ENCODE data around the gene MKX. TPM values are rescaled to one million over a fixed set of nuclear protein-coding genes. Genes with fewer than 3 reads are reported as not detected.

MKX gene
- total RNA-seq, 4 donors from 2014 or later, result 0.63 to 1.2 (median 1.0) TPM

- Histone ChIP-seq H3K4me3 (no peak overlapping the region), H3K9me3 (no peaks in the 10 kb centered on the region), H3K27ac (no peak overlapping the region), H3K4me1 (no peaks in the 10 kb centered on the region), H3K36me3 (no peaks in the 10 kb centered on the region), H3K27me3 (no peaks in the 10 kb centered on the region)
- no peak for DNase-seq (ENCODE audit: low spot score in 2 of 2)
- 67 to 71% methylated on average over 5 of the region's 5 CpGs for WGBS, 2 donors
- TF ChIP-seq EP300 (IDR thresholded peaks at IDR 0.05) (no peak), POLR2A (IDR thresholded peaks at IDR 0.05) (no peak), CTCF (IDR thresholded peaks at IDR 0.05) (no peak)
These were observed 81.2 kb downstream of the MKX start for GRCh38 chr10:27664461-27664860.

GRCh38 chr10:27663621-27664020, 82.0 kb downstream of the MKX start:
- Histone ChIP-seq H3K9me3 (no peaks in the 10 kb centered on the region), H3K27me3 (no peaks in the 10 kb centered on the region), H3K4me1 (no peaks in the 10 kb centered on the region), H3K36me3 (no peaks in the 10 kb centered on the region), H3K4me3 (no peak overlapping the region), H3K27ac (no peak overlapping the region)
- TF ChIP-seq EP300 (IDR thresholded peaks at IDR 0.05) (no peak), POLR2A (IDR thresholded peaks at IDR 0.05) (no peak), CTCF (IDR thresholded peaks at IDR 0.05) (no peak)
- DNase-seq (ENCODE audit: low spot score in 2 of 2), result no peak

- WGBS, 2 donors, result 57 to 60% methylated on average over 3 of the region's 3 CpGs
- no peak overlapping the region for H3K4me3 ChIP-seq
- no peaks in the 10 kb centered on the region for H3K4me1 ChIP-seq
- H3K27me3 ChIP-seq, result no peaks in the 10 kb centered on the region
- no peaks in the 10 kb centered on the region for H3K36me3 ChIP-seq
- no peak overlapping the region for H3K27ac ChIP-seq
- TF ChIP-seq CTCF (IDR thresholded peaks at IDR 0.05) (no peak), POLR2A (IDR thresholded peaks at IDR 0.05) (no peak), EP300 (IDR thresholded peaks at IDR 0.05) (no peak)
- H3K9me3 ChIP-seq, result no peaks in the 10 kb centered on the region
- no peak for DNase-seq (ENCODE audit: low spot score in 2 of 2)
These were observed 83.9 kb downstream of the MKX start for GRCh38 chr10:27661514-27662286.

GRCh38 chr10:27660711-27661110, 84.9 kb downstream of the MKX start:
- no peak for TF ChIP-seq CTCF (IDR thresholded peaks at IDR 0.05)
- no peak for TF ChIP-seq POLR2A (IDR thresholded peaks at IDR 0.05)
- TF ChIP-seq EP300 (IDR thresholded peaks at IDR 0.05), result no peak
- no peak overlapping the region for H3K27ac ChIP-seq
- no peak for DNase-seq (ENCODE audit: low spot score in 2 of 2)
- no peaks in the 10 kb centered on the region for H3K9me3 ChIP-seq
- H3K4me3 ChIP-seq, result no peak overlapping the region
- H3K36me3 ChIP-seq, result no peaks in the 10 kb centered on the region
- no peaks in the 10 kb centered on the region for H3K4me1 ChIP-seq
- H3K27me3 ChIP-seq, result no peaks in the 10 kb centered on the region
- WGBS, 2 donors, result 43 to 73% methylated on average over 4 of the region's 4 CpGs

GRCh38 chr10:27660268-27660667, 85.4 kb downstream of the MKX start:
- DNase-seq (ENCODE audit: low spot score in 2 of 2), result no peak
- TF ChIP-seq POLR2A (IDR thresholded peaks at IDR 0.05) (no peak), EP300 (IDR thresholded peaks at IDR 0.05) (no peak)
- WGBS, 2 donors, result 74 to 78% methylated on average over 11 of the region's 11 CpGs

More at GRCh38 chr10:27660268-27660667, 85.4 kb downstream of the MKX start:
- Histone ChIP-seq H3K4me3 (no peak overlapping the region), H3K36me3 (no peaks in the 10 kb centered on the region), H3K27me3 (no peaks in the 10 kb centered on the region), H3K9me3 (no peaks in the 10 kb centered on the region), H3K27ac (no peak overlapping the region), H3K4me1 (no peaks in the 10 kb centered on the region)

Measured in tibial nerve (tissue), 4 donors.